ENCODE measurements around the gene PRKRA. TPM values are rescaled to one million over a fixed set of nuclear protein-coding genes. Genes with fewer than 3 reads are reported as not detected.

PRKRA gene
- total and polyA plus RNA-seq, 9 of the 15 experiments (the other 6 are each of a cell fraction or from before 2014, with no cell fraction given): 14.1 to 78.1 (median 52.3) TPM

DNA sequence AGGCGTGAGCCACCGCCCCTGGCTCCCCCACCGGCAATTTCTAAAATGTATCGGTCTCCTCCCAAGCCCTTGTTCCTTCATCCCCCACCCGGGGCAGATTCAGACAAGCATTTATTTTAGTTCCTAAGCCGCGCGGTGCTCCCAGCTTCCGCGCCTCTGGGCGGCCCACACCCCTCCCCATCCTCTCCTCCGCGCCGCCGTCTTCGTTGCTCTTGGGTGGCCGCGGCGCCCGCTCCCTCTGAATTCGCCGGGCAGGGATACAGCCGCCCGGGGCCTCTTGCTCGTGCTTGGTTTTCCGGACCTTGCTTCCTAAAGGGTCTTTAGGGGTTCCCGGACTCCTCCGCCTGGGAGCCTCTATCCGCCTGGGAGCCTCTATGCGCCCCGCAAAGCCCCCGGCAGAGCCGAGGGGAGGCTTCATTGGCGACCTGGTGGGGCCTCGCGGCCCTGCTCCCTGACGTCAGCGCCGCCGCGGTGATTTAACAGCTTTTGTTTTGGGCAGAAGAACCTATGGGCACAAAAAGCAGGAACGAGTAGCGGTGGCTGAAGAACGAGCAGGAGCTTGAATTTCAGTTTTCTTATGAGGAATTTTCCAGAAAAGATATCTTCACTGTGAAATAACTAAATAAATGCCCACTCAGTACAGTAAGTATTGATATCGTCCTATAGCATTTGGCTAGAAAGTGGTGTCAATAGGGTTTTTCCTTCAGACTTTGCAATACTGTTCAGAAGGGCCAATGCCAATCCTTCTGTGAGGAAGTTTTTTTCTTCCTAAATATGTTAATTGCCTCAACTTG is 37.3 kb downstream of the PRKRA start (continued):
- TF ChIP-seq NRF1 (conservative IDR thresholded peaks at IDR 0.05 in 1 of 2, IDR thresholded peaks at IDR 0.05 in 1 of 2) (0 out of 4 replicates have a peak, but pooled peaks of 1 of the 2 experiments have one; percentile 22), RB1 (IDR thresholded peaks at IDR 0.05; ENCODE audit: low read depth) (peak; percentile 85), PHTF2 (CRISPR knock-in tag; IDR thresholded peaks at IDR 0.05) (no peak), NBN (IDR thresholded peaks at IDR 0.05; ENCODE audit: low read depth) (peak; percentile 82; the same call in 1 of the 2 replicates), MAZ (CRISPR knock-in tag; conservative IDR thresholded peaks at IDR 0.05 in 1 of 2, IDR thresholded peaks at IDR 0.05 in 1 of 2) (peak; percentile 63 to 74), HNRNPH1 (optimal IDR thresholded peaks at IDR 0.05; ENCODE audit: low read depth, low read length) (no peak), POLR3G (IDR thresholded peaks at IDR 0.05; ENCODE audit: extremely low read depth, insufficient read length, insufficient replicate concordance) (no peak), ARID1B (IDR thresholded peaks at IDR 0.05) (peak; percentile 19), POLR2B (IDR thresholded peaks at IDR 0.05; ENCODE audit: low read depth, partially characterized antibody) (peak; percentile 63), PCBP1 (IDR thresholded peaks at IDR 0.05; ENCODE audit: low read depth, low read length, poor library complexity, severe bottlenecking) (peak; percentile 74), LCOR (CRISPR knock-in tag; IDR thresholded peaks at IDR 0.05) (peak; percentile 78), JUN (IDR thresholded peaks at IDR 0.05; ENCODE audit: borderline replicate concordance, low read depth, low read length) (peak; percentile 65), JUN (CRISPR knock-in tag; IDR thresholded peaks at IDR 0.05; ENCODE audit: borderline replicate concordance) (no peak), RBM15 (IDR thresholded peaks at IDR 0.05; ENCODE audit: insufficient read depth, low read length) (no peak), MTA3 (IDR thresholded peaks at IDR 0.05; ENCODE audit: borderline replicate concordance) (0 out of 2 replicates have a peak, but pooled peaks have one; percentile 65), BCL6 (CRISPR knock-in tag; IDR thresholded peaks at IDR 0.05) (no peak), ZNF263 (CRISPR knock-in tag; IDR thresholded peaks at IDR 0.05; ENCODE audit: borderline replicate concordance) (peak; percentile 89)

Data from K562 (cell line).